ENCODE results near the gene C18orf32. TPM values are rescaled to one million over a fixed set of nuclear protein-coding genes. Genes with fewer than 3 reads are reported as not detected.

The C18orf32 gene
- total and polyA plus RNA-seq, 2 donors from 2014 or later, result 58.6 to 120 TPM

GRCh38 chr18:49499046-49499637 is 12.1 kb upstream of the C18orf32 start:
- Histone ChIP-seq H3K27me3 (ENCODE audit: control insufficient read depth, insufficient read depth, low read length) (no peaks in the 10 kb centered on the region), H3K4me3 (ENCODE audit: low read length in 3 of 3) (no peak overlapping the region), H3K27ac (ENCODE audit: low read depth in 2 of 2, low read length in 2 of 2) (no peak overlapping the region), H3K9ac (ENCODE audit: low read length in 3 of 3) (no peak overlapping the region), H3K4me1 (ENCODE audit: control insufficient read depth in 2 of 3, insufficient read depth in 2 of 3, low read depth in 1 of 3, low read length in 3 of 3) (no peaks in the 10 kb centered on the region), H3K9me3 (ENCODE audit: control insufficient read depth in 2 of 3, insufficient read depth in 1 of 3, low read length in 3 of 3) (no peaks in the 10 kb centered on the region), H3K36me3 (ENCODE audit: control insufficient read depth in 2 of 3, insufficient read depth in 3 of 3, low read length in 3 of 3) (no peaks in the 10 kb centered on the region)
- FAIRE-seq, result no peak
- intact Hi-C loops (cut with DNase I), result no loop called here
- TF ChIP-seq CTCF (IDR thresholded peaks at IDR 0.05; ENCODE audit: borderline replicate concordance, extremely low read depth, insufficient read depth), result no peak
- no peak for DNase-seq

DNA sequence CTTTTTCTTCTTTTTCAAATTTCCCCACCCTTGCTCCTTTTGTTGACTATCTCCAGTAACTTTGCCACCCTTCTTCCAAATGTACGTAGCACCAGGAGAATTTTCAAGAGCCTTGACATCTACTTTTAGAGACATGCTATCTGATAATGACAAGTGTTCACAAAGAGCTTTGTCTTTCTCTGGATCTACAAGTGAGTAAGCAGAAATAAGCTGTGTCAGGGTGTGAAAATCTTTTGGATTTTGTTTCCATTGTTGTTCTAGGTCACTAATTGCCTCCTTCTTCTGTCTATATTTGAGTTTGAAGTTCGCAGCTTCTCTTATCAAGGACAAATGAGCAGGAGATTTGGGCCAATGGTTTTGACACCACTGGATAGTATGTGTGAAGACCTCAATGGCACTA is 8.4 kb upstream of the C18orf32 start:
- H3K27me3 ChIP-seq (ENCODE audit: control insufficient read depth, insufficient read depth, low read length), result no peaks in the 10 kb centered on the region
- peaks cover 2 to 5% (median 3%) of the 10 kb centered on the region in 3 donors for H3K36me3 ChIP-seq (ENCODE audit: control insufficient read depth in 2 of 3, insufficient read depth in 3 of 3, low read length in 3 of 3)
- intact Hi-C loops (cut with DNase I), result no loop called here
- H3K27ac ChIP-seq (ENCODE audit: low read depth in 2 of 2, low read length in 2 of 2), result no peak overlapping the region
- no peak overlapping the region for H3K4me3 ChIP-seq (ENCODE audit: low read length in 3 of 3)
- DNase-seq, result no peak
- FAIRE-seq, result no peak
- no peak overlapping the region for H3K9ac ChIP-seq (ENCODE audit: low read length in 3 of 3)
- no peak for TF ChIP-seq CTCF (IDR thresholded peaks at IDR 0.05; ENCODE audit: borderline replicate concordance, extremely low read depth, insufficient read depth)
- no peaks in the 10 kb centered on the region for H3K9me3 ChIP-seq (ENCODE audit: control insufficient read depth in 2 of 3, insufficient read depth in 1 of 3, low read length in 3 of 3)
- peaks cover 0 to 8% (median 8%) of the 10 kb centered on the region in 3 donors for H3K4me1 ChIP-seq (ENCODE audit: control insufficient read depth in 2 of 3, insufficient read depth in 2 of 3, low read depth in 1 of 3, low read length in 3 of 3)

DNA sequence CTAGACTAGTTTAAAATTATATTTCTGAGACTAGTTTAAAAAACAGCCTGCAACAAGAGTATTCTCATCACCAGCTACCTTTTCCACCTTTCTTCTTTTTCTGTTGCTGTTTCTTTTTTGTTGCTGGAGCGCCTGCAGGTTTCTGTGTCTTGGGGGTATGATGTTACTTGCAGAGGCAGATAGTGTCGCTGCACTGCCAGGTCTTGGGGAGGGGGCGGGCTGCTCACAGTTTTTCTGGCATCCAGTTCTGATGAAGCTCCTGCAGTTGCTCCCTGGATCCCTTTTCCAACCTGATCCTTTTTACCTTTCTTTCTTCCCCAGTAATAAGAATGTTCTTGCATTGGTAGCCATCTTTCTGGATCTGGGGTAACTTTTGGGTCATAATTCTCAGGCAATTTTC is 8.0 kb upstream of the C18orf32 start:
- Histone ChIP-seq H3K9me3 (ENCODE audit: control insufficient read depth in 2 of 3, insufficient read depth in 1 of 3, low read length in 3 of 3) (no peaks in the 10 kb centered on the region), H3K4me3 (ENCODE audit: low read length in 3 of 3) (no peak overlapping the region), H3K9ac (ENCODE audit: low read length in 3 of 3) (no peak overlapping the region), H3K27me3 (ENCODE audit: control insufficient read depth, insufficient read depth, low read length) (no peaks in the 10 kb centered on the region), H3K27ac (ENCODE audit: low read depth in 2 of 2, low read length in 2 of 2) (no peak overlapping the region), H3K36me3 (ENCODE audit: control insufficient read depth in 2 of 3, insufficient read depth in 3 of 3, low read length in 3 of 3) (peaks cover 4 to 9% (median 7%) of the 10 kb centered on the region in 3 donors), H3K4me1 (ENCODE audit: control insufficient read depth in 2 of 3, insufficient read depth in 2 of 3, low read depth in 1 of 3, low read length in 3 of 3) (peaks cover 0 to 9% (median 8%) of the 10 kb centered on the region in 3 donors)
- intact Hi-C loops (cut with DNase I), result no loop called here
- no peak for FAIRE-seq
- DNase-seq, result no peak
- no peak for TF ChIP-seq CTCF (IDR thresholded peaks at IDR 0.05; ENCODE audit: borderline replicate concordance, extremely low read depth, insufficient read depth)

DNA sequence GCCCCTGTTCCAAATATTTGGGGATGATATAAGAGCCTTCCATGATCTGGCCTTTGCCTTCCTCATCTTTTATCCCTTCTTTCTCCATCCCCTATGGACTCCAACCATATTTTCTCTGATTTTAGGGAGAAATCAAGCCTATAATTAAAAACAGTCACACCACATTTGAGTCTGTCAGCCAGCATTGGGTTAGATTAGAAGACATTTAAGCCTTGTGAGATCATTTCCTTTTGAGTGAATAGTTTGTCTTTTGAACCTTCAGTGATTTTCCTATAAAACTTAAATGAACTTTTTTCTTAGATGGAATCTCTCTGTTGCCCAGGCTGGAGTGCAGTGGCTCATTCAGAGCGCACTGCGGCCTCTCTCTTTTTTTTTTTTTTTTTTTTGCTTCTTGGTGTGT is 7.6 kb upstream of the C18orf32 start:
- H3K36me3 ChIP-seq (ENCODE audit: control insufficient read depth in 2 of 3, insufficient read depth in 3 of 3, low read length in 3 of 3), result peaks cover 5 to 11% (median 10%) of the 10 kb centered on the region in 3 donors

More for the DNA sequence above, 7.6 kb upstream of the C18orf32 start:
- Histone ChIP-seq H3K9ac (ENCODE audit: low read length in 3 of 3) (no peak overlapping the region), H3K27me3 (ENCODE audit: control insufficient read depth, insufficient read depth, low read length) (no peaks in the 10 kb centered on the region), H3K9me3 (ENCODE audit: control insufficient read depth in 2 of 3, insufficient read depth in 1 of 3, low read length in 3 of 3) (no peaks in the 10 kb centered on the region), H3K27ac (ENCODE audit: low read depth in 2 of 2, low read length in 2 of 2) (no peak overlapping the region), H3K4me3 (ENCODE audit: low read length in 3 of 3) (no peak overlapping the region), H3K4me1 (ENCODE audit: control insufficient read depth in 2 of 3, insufficient read depth in 2 of 3, low read depth in 1 of 3, low read length in 3 of 3) (peaks cover 0 to 9% (median 8%) of the 10 kb centered on the region in 3 donors)
- DNase-seq, result no peak
- no peak for TF ChIP-seq CTCF (IDR thresholded peaks at IDR 0.05; ENCODE audit: borderline replicate concordance, extremely low read depth, insufficient read depth)
- no peak for FAIRE-seq
- intact Hi-C loops (cut with DNase I), result no loop called here

All from kidney (tissue), 14 donors.